ENCODE results near the gene TTLL3. TPM values are rescaled to one million over a fixed set of nuclear protein-coding genes. Genes with fewer than 3 reads are reported as not detected.

The TTLL3 gene
- 16.1 TPM for polyA plus RNA-seq (2013, experiment 1 of 2)
- 14.6 TPM for polyA plus RNA-seq (2013, experiment 2 of 2)

- Histone ChIP-seq H3K36me3 (ENCODE audit: control insufficient read depth in 1 of 2, insufficient read depth in 2 of 2, low read depth in 1 of 2, low read length in 2 of 2) (peaks cover 44 to 45% of the 10 kb centered on the region in 2 experiments), H4K91ac (ENCODE audit: low read length) (peak within 1 kb of the TSS; percentile 48), H3K9ac (ENCODE audit: low read length) (peak within 1 kb of the TSS; percentile 95), H2AFZ (ENCODE audit: low read depth, low read length) (peak within 1 kb of the TSS; percentile 43), H3K4me3 (ENCODE audit: insufficient read depth in 1 of 2, low read depth in 1 of 2, low read length in 2 of 2) (peak within 1 kb of the TSS; percentile 63 to 91), H4K8ac (ENCODE audit: low read length) (peak within 1 kb of the TSS; percentile 96), H3K27ac (ENCODE audit: low read length, poor library complexity, severe bottlenecking) (peak within 1 kb of the TSS; percentile 51), H3K4me2 (ENCODE audit: low read length, poor library complexity, severe bottlenecking) (peak within 1 kb of the TSS; percentile 72), H2AK5ac (ENCODE audit: low read length, severe bottlenecking) (peak within 1 kb of the TSS; percentile 12), H3K14ac (ENCODE audit: low read length in 2 of 2) (peak within 1 kb of the TSS in 1 of 2 experiments; percentile 79), H3K23ac (ENCODE audit: low read length in 2 of 2) (peak within 1 kb of the TSS in 1 of 2 experiments; percentile 94), H2BK12ac (ENCODE audit: low read length in 2 of 2) (peak within 1 kb of the TSS in 1 of 2 experiments; percentile 37), H2BK120ac (ENCODE audit: low read depth, low read length) (peak within 1 kb of the TSS; percentile 80), H2BK15ac (ENCODE audit: low read depth, poor library complexity, severe bottlenecking) (peak within 1 kb of the TSS; percentile 56), H3K9me3 (ENCODE audit: control insufficient read depth, low read length) (no peaks in the 10 kb centered on the region), H3K79me1 (replicated peaks; ENCODE audit: low read length, poor library complexity, severe bottlenecking) (peaks cover 14% of the 10 kb centered on the region), H3K4ac (ENCODE audit: low read depth in 1 of 2, low read length in 2 of 2) (peak within 1 kb of the TSS; percentile 71 to 83), H3K18ac (ENCODE audit: low read depth in 1 of 2, low read length in 2 of 2) (peak within 1 kb of the TSS; percentile 49 to 71), H3K27me3 (ENCODE audit: control insufficient read depth in 1 of 2, insufficient read depth in 1 of 2, low read length in 2 of 2) (no peaks in the 10 kb centered on the region), H3K4me1 (ENCODE audit: control insufficient read depth, insufficient read depth, low read depth, low read length) (peaks cover 17% of the 10 kb centered on the region), H2BK5ac (ENCODE audit: low read depth, low read length, poor library complexity, severe bottlenecking) (peak within 1 kb of the TSS; percentile 8)
- DNase-seq = peak; percentile 66
- 2% methylated on average over 56 of the region's 76 CpGs for WGBS
Measured at GRCh38 chr3:9809615-9810432, at the start of gene TTLL3. TSS of gene TTLL3 (plus strand) at chr3:9810262. CDS start at chr3:9810662, 400 bp downstream.

DNA sequence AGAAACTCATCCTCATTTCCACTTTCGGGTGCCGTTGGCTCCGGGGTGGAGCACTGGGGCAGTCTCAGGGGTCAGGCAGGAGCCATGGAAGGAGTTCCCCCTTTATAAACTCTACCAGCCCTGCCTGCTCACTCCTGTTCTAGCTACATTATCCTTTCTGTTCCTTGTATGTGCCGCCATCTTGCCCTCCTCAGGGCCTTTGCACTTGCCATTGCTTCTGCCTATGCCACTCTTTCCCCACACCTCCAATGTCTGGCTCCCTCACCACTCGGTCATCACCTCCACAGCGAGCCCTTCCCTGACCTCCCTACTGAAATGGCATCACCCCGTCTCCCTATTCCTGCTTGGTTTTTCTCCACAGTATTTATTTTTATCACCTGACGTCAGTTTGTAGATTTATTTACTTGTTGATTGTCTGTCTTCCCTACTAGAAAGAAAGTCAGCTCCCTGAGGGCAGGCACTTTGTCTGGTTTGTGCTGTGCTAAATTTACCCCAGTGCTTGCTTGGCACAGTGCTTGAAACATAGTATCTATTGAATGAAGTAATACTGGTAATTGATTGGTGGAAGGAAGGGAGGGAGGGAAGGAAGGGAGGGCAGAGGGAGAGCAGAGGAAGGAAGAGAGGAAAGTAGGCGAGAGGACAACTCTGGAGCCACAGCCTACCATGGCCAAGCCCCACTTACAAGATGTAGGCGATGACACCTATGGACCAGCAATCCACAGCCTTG lies 49.1 kb upstream of the TTLL3 start:
- peaks cover 52 to 75% of the 10 kb centered on the region in 2 experiments for H3K36me3 ChIP-seq (ENCODE audit: control insufficient read depth in 1 of 2, insufficient read depth in 2 of 2, low read depth in 1 of 2, low read length in 2 of 2)
- WGBS = 96% methylated on average over 9 of the region's 10 CpGs
- no peak overlapping the region for H3K4me3 ChIP-seq (ENCODE audit: insufficient read depth in 1 of 2, low read depth in 1 of 2, low read length in 2 of 2)
- DNase-seq = no peak
- H2BK15ac ChIP-seq (ENCODE audit: low read depth, poor library complexity, severe bottlenecking) = no peak overlapping the region
- H4K8ac ChIP-seq (ENCODE audit: low read length) = no peak overlapping the region
- no peak overlapping the region for H3K18ac ChIP-seq (ENCODE audit: low read depth in 1 of 2, low read length in 2 of 2)
- no peak overlapping the region for H3K4ac ChIP-seq (ENCODE audit: low read depth in 1 of 2, low read length in 2 of 2)
- H3K27me3 ChIP-seq (ENCODE audit: control insufficient read depth in 1 of 2, insufficient read depth in 1 of 2, low read length in 2 of 2) = no peaks in the 10 kb centered on the region
- H2BK120ac ChIP-seq (ENCODE audit: low read depth, low read length) = no peak overlapping the region
- peaks cover 3% of the 10 kb centered on the region for H3K4me1 ChIP-seq (ENCODE audit: control insufficient read depth, insufficient read depth, low read depth, low read length)
- H3K23ac ChIP-seq (ENCODE audit: low read length in 2 of 2) = no peak overlapping the region
- no peak overlapping the region for H3K4me2 ChIP-seq (ENCODE audit: low read length, poor library complexity, severe bottlenecking)
- no peak overlapping the region for H3K14ac ChIP-seq (ENCODE audit: low read length in 2 of 2)
- H2BK5ac ChIP-seq (ENCODE audit: low read depth, low read length, poor library complexity, severe bottlenecking) = no peak overlapping the region
- no peak overlapping the region for H4K91ac ChIP-seq (ENCODE audit: low read length)
- H3K27ac ChIP-seq (ENCODE audit: low read length, poor library complexity, severe bottlenecking) = no peak overlapping the region
- peaks cover 8% of the 10 kb centered on the region for H3K79me1 ChIP-seq (replicated peaks; ENCODE audit: low read length, poor library complexity, severe bottlenecking)
- H2BK12ac ChIP-seq (ENCODE audit: low read length in 2 of 2) = no peak overlapping the region
- H3K9me3 ChIP-seq (ENCODE audit: control insufficient read depth, low read length) = no peaks in the 10 kb centered on the region
- H2AFZ ChIP-seq (ENCODE audit: low read depth, low read length) = no peak overlapping the region
- H2AK5ac ChIP-seq (ENCODE audit: low read length, severe bottlenecking) = no peak overlapping the region
- no peak overlapping the region for H3K9ac ChIP-seq (ENCODE audit: low read length)

GRCh38 chr3:9761919-9762318 lies 48.1 kb upstream of the TTLL3 start:
- Histone ChIP-seq H2BK5ac (ENCODE audit: low read depth, low read length, poor library complexity, severe bottlenecking) (no peak overlapping the region), H3K18ac (ENCODE audit: low read depth in 1 of 2, low read length in 2 of 2) (no peak overlapping the region), H2AFZ (ENCODE audit: low read depth, low read length) (no peak overlapping the region), H2BK12ac (ENCODE audit: low read length in 2 of 2) (no peak overlapping the region), H3K79me1 (replicated peaks; ENCODE audit: low read length, poor library complexity, severe bottlenecking) (peaks cover 3% of the 10 kb centered on the region), H2AK5ac (ENCODE audit: low read length, severe bottlenecking) (no peak overlapping the region), H2BK15ac (ENCODE audit: low read depth, poor library complexity, severe bottlenecking) (no peak overlapping the region), H3K9me3 (ENCODE audit: control insufficient read depth, low read length) (no peaks in the 10 kb centered on the region), H3K27ac (ENCODE audit: low read length, poor library complexity, severe bottlenecking) (no peak overlapping the region), H3K9ac (ENCODE audit: low read length) (no peak overlapping the region), H3K23ac (ENCODE audit: low read length in 2 of 2) (no peak overlapping the region), H3K4me3 (ENCODE audit: insufficient read depth in 1 of 2, low read depth in 1 of 2, low read length in 2 of 2) (no peak overlapping the region), H3K4me2 (ENCODE audit: low read length, poor library complexity, severe bottlenecking) (no peak overlapping the region), H2BK120ac (ENCODE audit: low read depth, low read length) (no peak overlapping the region), H3K36me3 (ENCODE audit: control insufficient read depth in 1 of 2, insufficient read depth in 2 of 2, low read depth in 1 of 2, low read length in 2 of 2) (peaks cover 44 to 71% of the 10 kb centered on the region in 2 experiments), H3K14ac (ENCODE audit: low read length in 2 of 2) (no peak overlapping the region), H3K4me1 (ENCODE audit: control insufficient read depth, insufficient read depth, low read depth, low read length) (peaks cover 2% of the 10 kb centered on the region), H4K8ac (ENCODE audit: low read length) (no peak overlapping the region), H3K27me3 (ENCODE audit: control insufficient read depth in 1 of 2, insufficient read depth in 1 of 2, low read length in 2 of 2) (no peaks in the 10 kb centered on the region), H4K91ac (ENCODE audit: low read length) (no peak overlapping the region), H3K4ac (ENCODE audit: low read depth in 1 of 2, low read length in 2 of 2) (no peak overlapping the region)
- WGBS = 96% methylated on average over 5 of the region's 5 CpGs
- no peak for DNase-seq

GRCh38 chr3:9762871-9763270 lies 47.2 kb upstream of the TTLL3 start:
- Histone ChIP-seq H3K4me1 (ENCODE audit: control insufficient read depth, insufficient read depth, low read depth, low read length) (peaks cover 2% of the 10 kb centered on the region), H2BK5ac (ENCODE audit: low read depth, low read length, poor library complexity, severe bottlenecking) (no peak overlapping the region), H3K79me1 (replicated peaks; ENCODE audit: low read length, poor library complexity, severe bottlenecking) (peaks cover 6% of the 10 kb centered on the region), H2BK120ac (ENCODE audit: low read depth, low read length) (no peak overlapping the region), H3K9me3 (ENCODE audit: control insufficient read depth, low read length) (no peaks in the 10 kb centered on the region), H3K23ac (ENCODE audit: low read length in 2 of 2) (no peak overlapping the region), H2AFZ (ENCODE audit: low read depth, low read length) (no peak overlapping the region), H3K27me3 (ENCODE audit: control insufficient read depth in 1 of 2, insufficient read depth in 1 of 2, low read length in 2 of 2) (no peaks in the 10 kb centered on the region), H4K91ac (ENCODE audit: low read length) (no peak overlapping the region), H3K4me2 (ENCODE audit: low read length, poor library complexity, severe bottlenecking) (no peak overlapping the region), H2BK15ac (ENCODE audit: low read depth, poor library complexity, severe bottlenecking) (no peak overlapping the region), H2BK12ac (ENCODE audit: low read length in 2 of 2) (no peak overlapping the region), H3K14ac (ENCODE audit: low read length in 2 of 2) (no peak overlapping the region), H3K4me3 (ENCODE audit: insufficient read depth in 1 of 2, low read depth in 1 of 2, low read length in 2 of 2) (no peak overlapping the region), H3K27ac (ENCODE audit: low read length, poor library complexity, severe bottlenecking) (no peak overlapping the region), H3K9ac (ENCODE audit: low read length) (no peak overlapping the region), H4K8ac (ENCODE audit: low read length) (no peak overlapping the region), H3K18ac (ENCODE audit: low read depth in 1 of 2, low read length in 2 of 2) (no peak overlapping the region), H3K4ac (ENCODE audit: low read depth in 1 of 2, low read length in 2 of 2) (no peak overlapping the region), H2AK5ac (ENCODE audit: low read length, severe bottlenecking) (no peak overlapping the region), H3K36me3 (ENCODE audit: control insufficient read depth in 1 of 2, insufficient read depth in 2 of 2, low read depth in 1 of 2, low read length in 2 of 2) (peaks cover 36 to 62% of the 10 kb centered on the region in 2 experiments)
- WGBS = 89% methylated on average over 8 of the region's 8 CpGs
- DNase-seq = no peak
